ENCODE data around the gene SH3RF3. TPM values are rescaled to one million over a fixed set of nuclear protein-coding genes. Genes with fewer than 3 reads are reported as not detected.

The SH3RF3 gene
- total RNA-seq, 1 experiment from 2014 or later = 4.9 TPM

DNA sequence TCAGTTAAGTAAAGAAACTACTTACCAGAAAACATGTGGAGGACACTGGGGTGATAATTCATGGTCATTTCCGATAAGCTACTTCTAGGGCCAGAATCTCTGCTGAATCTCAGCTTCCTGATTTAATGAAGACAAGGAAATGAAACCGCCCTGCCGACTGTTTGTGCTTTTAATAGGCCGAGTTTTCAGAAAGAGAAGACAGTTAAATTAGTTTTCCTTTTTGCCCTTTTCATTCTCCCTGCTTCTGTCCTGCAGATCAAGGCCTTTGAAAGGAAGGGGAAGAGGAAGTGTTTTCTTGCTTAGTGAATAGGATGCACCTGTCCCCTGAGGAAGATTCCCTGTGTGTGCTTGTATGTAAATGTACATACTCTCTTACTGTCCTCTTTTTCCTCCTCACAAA is 126.6 kb downstream of the SH3RF3 start:
- no peaks in the 10 kb centered on the region for H3K27me3 ChIP-seq (ENCODE audit: control insufficient read depth, insufficient read depth, low read length)
- no peaks in the 10 kb centered on the region for H3K36me3 ChIP-seq (ENCODE audit: control insufficient read depth, insufficient read depth, low read length)
- intact Hi-C loops (cut with micrococcal nuclease; ENCODE audit: unreplicated experiment) = no loop called here
- H3K4me1 ChIP-seq (ENCODE audit: control insufficient read depth, insufficient read depth, low read length) = no peaks in the 10 kb centered on the region
- ATAC-seq = no peak
- no peak overlapping the region for H3K27ac ChIP-seq (ENCODE audit: low read length)
- POLR2A ChIA-PET = no interaction called here
- CTCF ChIA-PET = no interaction called here
- BruUV-seq (replicated peaks) = no TSS peak
- no peak for DNase-seq (ENCODE audit: low read depth, low spot score)
- no peak overlapping the region for H3K4me3 ChIP-seq (ENCODE audit: low read depth in 2 of 2, low read length in 2 of 2)
- no peak for TF ChIP-seq SIN3A (IDR thresholded peaks at IDR 0.05; ENCODE audit: borderline replicate concordance, insufficient read depth, low read depth, low read length)
- in situ Hi-C loops (cut with HindIII; ENCODE audit: low pct_unique_long_range_greater_than_20kb, low sequenced_read_pairs) = no loop called here
- no peaks in the 10 kb centered on the region for H3K9me3 ChIP-seq (ENCODE audit: control insufficient read depth, insufficient read depth, low read depth, low read length)

GRCh38 chr2:109256111-109256510 is 127.1 kb downstream of the SH3RF3 start:
- CTCF ChIA-PET = no interaction called here
- TF ChIP-seq TCF7L2 (IDR thresholded peaks at IDR 0.05; ENCODE audit: low read depth, low read length) (no peak), SIN3A (IDR thresholded peaks at IDR 0.05; ENCODE audit: borderline replicate concordance, insufficient read depth, low read depth, low read length) (no peak), REST (IDR thresholded peaks at IDR 0.05; ENCODE audit: insufficient read depth in 1 of 2, low read depth in 2 of 2, low read length in 1 of 2) (no peak), POLR2AphosphoS5 (IDR thresholded peaks at IDR 0.05; ENCODE audit: low read depth, low read length) (no peak), CTCF (IDR thresholded peaks at IDR 0.05) (no peak)
- POLR2A ChIA-PET = no interaction called here
- intact Hi-C loops (cut with micrococcal nuclease; ENCODE audit: unreplicated experiment) = no loop called here
- Histone ChIP-seq H3K4me1 (ENCODE audit: control insufficient read depth, insufficient read depth, low read length) (no peaks in the 10 kb centered on the region), H3K4me3 (ENCODE audit: low read depth in 2 of 2, low read length in 2 of 2) (no peak overlapping the region), H3K27me3 (ENCODE audit: control insufficient read depth, insufficient read depth, low read length) (no peaks in the 10 kb centered on the region), H3K27ac (ENCODE audit: low read length) (no peak overlapping the region), H3K36me3 (ENCODE audit: control insufficient read depth, insufficient read depth, low read length) (no peaks in the 10 kb centered on the region), H3K9me3 (ENCODE audit: control insufficient read depth, insufficient read depth, low read depth, low read length) (no peaks in the 10 kb centered on the region)
- ATAC-seq (no peak), DNase-seq (ENCODE audit: low read depth, low spot score) (no peak)
- in situ Hi-C loops (cut with HindIII; ENCODE audit: low pct_unique_long_range_greater_than_20kb, low sequenced_read_pairs) = no loop called here
- no TSS peak for BruUV-seq (replicated peaks)

GRCh38 chr2:109256921-109257320 is 127.9 kb downstream of the SH3RF3 start:
- ChIA-PET CTCF (no interaction called here), POLR2A (no interaction called here)
- Histone ChIP-seq H3K4me1 (ENCODE audit: control insufficient read depth, insufficient read depth, low read length) (no peaks in the 10 kb centered on the region), H3K27ac (ENCODE audit: low read length) (no peak overlapping the region), H3K36me3 (ENCODE audit: control insufficient read depth, insufficient read depth, low read length) (no peaks in the 10 kb centered on the region), H3K9me3 (ENCODE audit: control insufficient read depth, insufficient read depth, low read depth, low read length) (no peaks in the 10 kb centered on the region), H3K4me3 (ENCODE audit: low read depth in 2 of 2, low read length in 2 of 2) (no peak overlapping the region), H3K27me3 (ENCODE audit: control insufficient read depth, insufficient read depth, low read length) (no peaks in the 10 kb centered on the region)
- in situ Hi-C loops (cut with HindIII; ENCODE audit: low pct_unique_long_range_greater_than_20kb, low sequenced_read_pairs) (no loop called here), intact Hi-C loops (cut with micrococcal nuclease; ENCODE audit: unreplicated experiment) (no loop called here)
- TF ChIP-seq CTCF (IDR thresholded peaks at IDR 0.05) (no peak), TCF7L2 (IDR thresholded peaks at IDR 0.05; ENCODE audit: low read depth, low read length) (no peak), SIN3A (IDR thresholded peaks at IDR 0.05; ENCODE audit: borderline replicate concordance, insufficient read depth, low read depth, low read length) (no peak), POLR2AphosphoS5 (IDR thresholded peaks at IDR 0.05; ENCODE audit: low read depth, low read length) (no peak), REST (IDR thresholded peaks at IDR 0.05; ENCODE audit: insufficient read depth in 1 of 2, low read depth in 2 of 2, low read length in 1 of 2) (no peak)
- no TSS peak for BruUV-seq (replicated peaks)
- no peak for ATAC-seq
- DNase-seq (ENCODE audit: low read depth, low spot score) = no peak

Data from Panc1 (cell line).